Neuron (in vitro differentiated cells): ENCODE results near the gene HLA-DRB1.
"Not testable (repeated sequence)": the region's sequence is repeated elsewhere in the genome, so short reads cannot be mapped to it uniquely, and the experiment has no call there.

Experiments used
- H2AFZ ChIP-seq: one replicate; pipeline ENCODE4 v1.6.1; 2013; ENCODE audit warnings: low read depth, mild to moderate bottlenecking, inconsistent platforms, low read length, moderate library complexity
- H3K27me3 ChIP-seq: one replicate; pipeline ENCODE4 v1.6.1; 2013; ENCODE audit warnings: low read length; ENCODE audit not compliant: insufficient read depth
- H3K36me3 ChIP-seq: one replicate; pipeline ENCODE4 v1.6.1; 2013; ENCODE audit warnings: low read length; ENCODE audit not compliant: insufficient read depth
- H3K4me1 ChIP-seq: one replicate; pipeline ENCODE4 v1.6.1; 2013; ENCODE audit warnings: low read length; ENCODE audit not compliant: insufficient read depth
- H3K4me3 ChIP-seq: 2 replicates; pipeline ENCODE4 v1.5.1; 2013; ENCODE audit warnings: mild to moderate bottlenecking, low read length, moderate library complexity
- H3K9me3 ChIP-seq: one replicate; pipeline ENCODE4 v1.6.1; 2013; ENCODE audit warnings: low read length

The HLA-DRB1 gene

DNA sequence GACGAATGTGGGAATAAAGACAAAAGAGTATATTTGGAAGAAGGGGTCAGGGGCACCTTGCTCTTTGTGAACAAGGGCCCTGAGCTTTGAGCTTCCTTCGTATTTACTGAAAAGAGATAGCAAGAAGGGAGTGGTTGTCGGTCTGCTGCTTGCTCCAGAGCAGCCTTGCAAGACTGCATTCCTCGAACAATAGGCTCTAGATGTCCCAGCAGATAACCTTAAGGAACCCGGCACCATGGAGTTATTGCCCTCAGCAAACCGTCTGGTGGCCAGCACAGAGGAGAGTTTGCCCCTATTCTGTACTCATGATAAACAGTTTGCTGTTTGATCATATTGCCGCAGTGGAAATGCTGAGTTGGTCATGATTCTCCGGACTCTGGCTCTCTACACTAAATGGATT lies 22.7 kb downstream of the HLA-DRB1 start:
- H3K9me3 ChIP-seq, result no peaks in the 10 kb centered on the region
- no peak overlapping the region for H3K4me3 ChIP-seq
- no peaks in the 10 kb centered on the region for H3K27me3 ChIP-seq
- H3K4me1 ChIP-seq, result no peaks in the 10 kb centered on the region
- H3K36me3 ChIP-seq, result no peaks in the 10 kb centered on the region
- H2AFZ ChIP-seq, result no peak overlapping the region

DNA sequence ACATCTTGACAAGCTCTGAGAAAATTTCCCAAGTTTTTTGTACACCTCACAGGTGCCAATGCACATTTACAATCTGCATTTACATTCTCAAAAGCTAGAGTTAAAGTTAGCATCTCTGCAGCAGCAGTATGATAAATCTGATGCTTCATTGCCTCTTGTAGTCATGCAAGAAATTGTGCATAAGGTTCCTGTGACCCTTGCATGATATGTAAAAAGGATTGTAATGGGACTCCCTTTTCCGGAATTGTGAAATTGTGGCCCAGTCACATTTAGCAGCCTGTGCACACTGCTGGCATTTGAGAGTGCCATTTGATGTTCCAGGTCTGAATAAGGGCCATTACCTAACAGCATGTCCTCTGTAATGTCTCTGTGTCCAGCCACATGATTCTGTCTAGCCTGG lies 24.1 kb downstream of the HLA-DRB1 start:
- Histone ChIP-seq H3K27me3 (no peaks in the 10 kb centered on the region), H3K4me1 (no peaks in the 10 kb centered on the region), H3K9me3 (no peaks in the 10 kb centered on the region), H3K4me3 (no peak overlapping the region), H2AFZ (no peak overlapping the region), H3K36me3 (no peaks in the 10 kb centered on the region)

DNA sequence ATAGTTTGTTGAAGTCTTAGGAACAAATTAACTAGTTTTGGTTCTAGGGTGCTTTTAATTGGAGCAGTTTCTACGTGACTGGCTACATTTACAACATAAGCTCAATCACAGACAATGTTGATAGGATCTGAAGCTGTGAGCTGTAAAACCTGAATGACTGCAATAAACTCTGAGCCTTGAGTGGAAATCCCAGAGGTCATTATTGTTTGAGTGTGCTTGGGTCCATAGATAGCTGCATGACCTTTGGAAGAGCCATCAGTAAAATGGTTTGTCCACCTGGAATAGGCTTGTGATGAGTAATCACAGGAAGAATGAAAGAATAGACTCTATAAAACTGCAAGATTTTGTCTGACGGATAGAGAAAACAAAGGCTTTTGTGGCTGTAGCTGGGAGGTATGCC lies 26.7 kb downstream of the HLA-DRB1 start:
- no peaks in the 10 kb centered on the region for H3K9me3 ChIP-seq
- no peaks in the 10 kb centered on the region for H3K4me1 ChIP-seq
- H3K36me3 ChIP-seq, result no peaks in the 10 kb centered on the region
- H3K27me3 ChIP-seq, result no peaks in the 10 kb centered on the region
- H2AFZ ChIP-seq, result no peak overlapping the region
- H3K4me3 ChIP-seq, result no peak overlapping the region

- Histone ChIP-seq H3K4me3 (no peak overlapping the region), H3K9me3 (no peaks in the 10 kb centered on the region), H3K36me3 (no peaks in the 10 kb centered on the region), H3K4me1 (no peaks in the 10 kb centered on the region), H2AFZ (no peak overlapping the region), H3K27me3 (no peaks in the 10 kb centered on the region)
Observed at GRCh38 chr6:32559747-32560146, 29.9 kb downstream of the HLA-DRB1 start.

GRCh38 chr6:32558426-32559057 lies 31.1 kb downstream of the HLA-DRB1 start:
- Histone ChIP-seq H3K27me3 (no peaks in the 10 kb centered on the region), H3K36me3 (no peaks in the 10 kb centered on the region), H3K9me3 (no peaks in the 10 kb centered on the region), H3K4me3 (no peak overlapping the region), H3K4me1 (no peaks in the 10 kb centered on the region), H2AFZ (no peak overlapping the region)

DNA sequence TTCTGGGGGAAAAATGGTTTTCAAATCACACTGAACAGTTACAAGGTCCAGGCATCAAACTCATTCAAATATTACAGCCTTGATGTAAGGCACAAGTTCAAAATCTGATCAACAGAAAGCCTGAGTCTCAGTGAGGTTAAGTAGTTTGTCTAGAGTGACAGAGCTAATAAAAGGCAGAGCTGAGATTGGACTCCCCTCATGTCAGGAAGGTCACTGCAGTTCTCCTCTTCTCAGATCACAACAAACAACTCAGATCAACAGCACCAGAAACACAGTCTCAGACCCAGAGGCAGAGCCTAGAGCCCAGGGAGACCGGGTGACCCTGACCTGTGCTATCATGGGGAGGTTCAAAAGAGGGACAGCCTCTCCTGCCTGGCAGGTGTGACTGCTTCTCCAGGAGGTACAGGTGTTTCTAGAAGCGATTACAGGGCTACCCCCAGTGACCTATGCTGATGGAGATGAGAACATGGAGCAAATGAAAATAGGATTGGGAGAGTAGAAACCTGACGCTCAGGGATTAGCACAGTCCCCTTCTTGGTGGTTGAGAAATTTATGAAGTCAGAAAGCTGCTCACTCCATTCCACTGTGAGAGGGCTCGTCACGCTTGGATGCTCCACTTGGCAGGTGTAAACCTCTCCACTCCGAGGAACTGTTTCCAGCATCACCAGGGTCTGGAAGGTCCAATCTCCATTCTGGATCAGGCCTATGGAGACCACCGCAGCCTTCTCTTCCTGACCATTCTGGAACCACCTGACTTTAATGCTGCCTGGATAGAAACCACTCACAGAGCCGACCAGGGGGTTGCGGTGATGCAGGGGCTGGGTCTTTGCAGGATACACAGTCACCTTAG lies 35.3 kb downstream of the HLA-DRB1 start:
- Histone ChIP-seq H3K9me3 (no peaks in the 10 kb centered on the region), H3K4me3 (no peak overlapping the region), H3K4me1 (no peaks in the 10 kb centered on the region), H3K36me3 (no peaks in the 10 kb centered on the region), H2AFZ (no peak overlapping the region), H3K27me3 (no peaks in the 10 kb centered on the region)

DNA sequence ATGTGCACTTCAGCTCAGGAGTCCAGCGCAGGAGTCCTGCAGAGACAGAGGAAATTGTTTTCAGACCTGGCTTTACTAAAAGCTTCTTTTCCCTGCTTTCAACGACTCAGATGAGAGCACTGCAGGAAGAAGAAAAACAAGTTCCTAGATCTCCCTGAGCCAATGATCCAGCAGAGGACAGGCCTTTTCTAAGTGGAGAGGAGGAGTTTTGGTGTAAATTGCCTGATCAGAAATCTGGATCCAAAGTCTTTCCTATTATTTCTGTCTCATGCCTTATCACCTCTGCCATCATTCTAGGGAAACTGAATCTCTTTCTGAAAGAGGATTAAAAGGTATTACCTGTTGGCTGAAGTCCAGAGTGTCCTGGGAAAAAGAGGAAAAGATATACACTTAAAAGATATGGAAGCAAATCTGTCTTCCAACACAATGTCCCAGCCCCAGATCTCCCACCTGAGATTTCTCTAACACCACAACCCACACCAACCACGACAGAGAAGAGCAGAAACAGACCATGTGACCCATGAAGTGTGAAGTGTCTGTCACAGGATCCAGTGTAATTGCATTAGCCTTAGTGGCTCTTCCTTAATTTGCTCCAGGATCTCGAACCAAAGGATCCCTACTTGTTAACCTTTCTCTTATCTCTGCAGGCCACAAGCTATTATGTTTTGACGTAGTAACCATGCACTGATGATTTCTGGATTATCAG lies 36.5 kb downstream of the HLA-DRB1 start:
- no peaks in the 10 kb centered on the region for H3K9me3 ChIP-seq
- H3K27me3 ChIP-seq, result no peaks in the 10 kb centered on the region
- no peak overlapping the region for H3K4me3 ChIP-seq
- H2AFZ ChIP-seq, result no peak overlapping the region
- H3K4me1 ChIP-seq, result no peaks in the 10 kb centered on the region
- H3K36me3 ChIP-seq, result no peaks in the 10 kb centered on the region

DNA sequence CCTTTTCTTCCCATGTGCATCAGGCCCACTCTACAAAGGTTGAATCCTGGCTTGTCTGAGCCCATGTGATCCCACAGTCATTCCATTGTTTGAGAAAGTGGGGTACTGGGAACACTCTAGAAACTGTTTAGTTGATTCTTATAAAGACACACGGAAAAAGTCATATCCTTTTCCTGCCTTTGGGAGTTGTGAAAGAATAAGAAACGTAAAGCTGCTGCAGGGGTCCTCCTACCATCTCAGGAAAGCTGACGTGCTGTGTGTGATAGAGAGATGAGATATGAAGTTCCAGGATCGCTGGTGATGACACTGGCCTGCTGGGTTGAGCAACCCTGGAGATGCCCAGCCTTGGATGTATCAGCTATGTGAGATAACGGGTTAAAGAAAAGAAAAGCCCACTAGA lies 38.2 kb downstream of the HLA-DRB1 start:
- H3K36me3 ChIP-seq, result no peaks in the 10 kb centered on the region
- no peaks in the 10 kb centered on the region for H3K4me1 ChIP-seq
- H3K9me3 ChIP-seq, result no peaks in the 10 kb centered on the region
- H3K27me3 ChIP-seq, result no peaks in the 10 kb centered on the region
- no peak overlapping the region for H2AFZ ChIP-seq
- no peak overlapping the region for H3K4me3 ChIP-seq

DNA sequence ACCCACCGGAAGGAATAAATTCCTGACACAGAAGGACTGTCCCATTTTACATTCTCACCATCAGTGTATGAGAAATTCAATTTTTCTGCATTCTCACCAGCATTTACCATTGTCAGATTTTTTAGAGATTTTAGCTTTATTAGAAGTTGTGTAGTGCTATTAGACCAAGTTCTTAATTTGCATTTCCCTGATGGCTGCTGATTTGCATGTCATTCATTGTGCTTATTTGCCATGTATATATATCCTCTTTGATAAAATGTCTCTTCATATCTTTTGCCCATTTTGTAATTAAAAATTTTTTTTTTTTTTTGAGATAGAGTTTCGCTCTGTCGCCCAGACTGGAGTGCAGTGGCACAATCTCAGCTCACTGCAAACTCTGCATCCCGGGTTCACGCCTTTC lies 49.8 kb downstream of the HLA-DRB1 start:
- Histone ChIP-seq H3K4me1 (no peaks in the 10 kb centered on the region), H3K4me3 (no peak overlapping the region), H3K9me3 (no peaks in the 10 kb centered on the region), H2AFZ (no peak overlapping the region), H3K36me3 (no peaks in the 10 kb centered on the region), H3K27me3 (no peaks in the 10 kb centered on the region)

DNA sequence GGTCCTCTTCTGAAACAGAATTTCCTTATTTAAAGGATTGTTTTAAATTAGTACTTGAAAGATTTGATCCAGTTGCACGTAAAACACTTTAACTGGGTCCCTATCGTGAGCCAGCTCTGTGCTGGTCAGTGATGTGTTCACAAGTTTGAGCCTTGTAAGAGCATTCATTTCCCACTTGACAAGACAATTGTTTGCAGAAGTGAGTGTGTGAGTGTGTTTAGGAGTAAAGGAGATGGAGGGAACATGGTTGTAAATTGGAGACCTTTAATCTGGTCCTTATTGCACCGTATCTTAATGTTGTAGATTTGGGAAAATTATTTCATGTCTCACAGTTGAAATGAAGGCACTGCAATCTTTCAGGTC lies 59.2 kb downstream of the HLA-DRB1 start:
- H3K27me3 ChIP-seq, H3K4me1 ChIP-seq, H3K36me3 ChIP-seq, H3K9me3 ChIP-seq, H3K4me3 ChIP-seq, H2AFZ ChIP-seq: not testable (repeated sequence)

GRCh38 chr6:32529697-32530430 lies 59.8 kb downstream of the HLA-DRB1 start, which contains the start of gene HLA-DRB5:
HLA-DRB5 (minus strand) TSS chr6:32530287; CDS start chr6:32530224, 63 bp downstream.
- no peak within 1 kb of the TSS for H3K4me3 ChIP-seq
- no peaks in the 10 kb centered on the region for H3K36me3 ChIP-seq
- no peaks in the 10 kb centered on the region for H3K27me3 ChIP-seq
- no peaks in the 10 kb centered on the region for H3K4me1 ChIP-seq
- no peaks in the 10 kb centered on the region for H3K9me3 ChIP-seq
- H2AFZ ChIP-seq, result no peak within 1 kb of the TSS
